GM12878 (cell line): Measurements from ENCODE around the gene CYP3A4. TPM values are rescaled to one million over a fixed set of nuclear protein-coding genes. Genes with fewer than 3 reads are reported as not detected.

Experiments
- ATAC-seq: fragments of 200-7000 bp; cut with Tn5 transposase; 3 replicates; pipeline ENCODE4 v1.9.1; 2020; ENCODE audit warnings: mild to moderate bottlenecking, moderate library complexity
- BruUV-seq: library from RNA; stranded (reverse); fragments of 400-500 nt; replicated peaks from 2 replicates; lab custom pipeline; 2021; lab: Mats Ljungman, UMichigan
- CTCF ChIA-PET: fragments of 300-600 bp; sonication (Branson Sonifier 250); formaldehyde crosslinking; extraction: SDS; loops from one replicate; lab custom pipeline; 2021; ENCODE audit warnings: inconsistent platforms; lab: Yijun Ruan, JAX
- POLR2A ChIA-PET: fragments of 350-600 bp; formaldehyde crosslinking; extraction: SDS; loops from one replicate; lab custom pipeline; 2021; ENCODE audit warnings: inconsistent platforms; lab: Charles Lee
- RAD21 ChIA-PET: fragments of 300-600 bp; sonication (Branson Sonifier 250); formaldehyde crosslinking; loops from one replicate; lab custom pipeline; 2023; ENCODE audit warnings: antibody characterized with exemption; ENCODE audit not compliant: unreplicated experiment; lab: Charles Lee
- SMC1A ChIA-PET: fragments of 300-600 bp; sonication (Branson Sonifier 250); formaldehyde crosslinking; loops from one replicate; lab custom pipeline; 2023; ENCODE audit not compliant: unreplicated experiment, uncharacterized antibody; lab: Charles Lee
- DNase-seq: peaks from one replicate; pipeline ENCODE4 v3.0.0-alpha.2; 2011; ENCODE audit warnings: low read depth, low spot score
- FAIRE-seq: peaks from 3 replicates; lab custom pipeline; 2011; peaks lifted over from hg19 to GRCh38; lab: Jason Lieb, UNC
- H2AFZ ChIP-seq: 2 replicates; pipeline ENCODE4 v1.6.0; 2011; ENCODE audit warnings: low read depth, low read length, control low read depth; ENCODE audit not compliant: control insufficient read depth
- H3K27ac ChIP-seq: 2 replicates; pipeline ENCODE4 v1.5.1; 2011; ENCODE audit warnings: control low read depth; ENCODE audit not compliant: control insufficient read depth, insufficient read depth
- H3K27me3 ChIP-seq, 2 experiments: replicated peaks in 1 of 2; 2 replicates each; pipeline versions ENCODE4 v1.6.0 to v1.6.1; 2011; ENCODE audit warnings: low read length in 1 of 2; ENCODE audit not compliant: control insufficient read depth in 2 of 2, insufficient read depth in 2 of 2
- H3K36me3 ChIP-seq, 2 experiments: 2 replicates each; pipeline ENCODE4 v1.5.1; 2011; ENCODE audit warnings: low read length in 1 of 2; ENCODE audit not compliant: control insufficient read depth in 2 of 2, insufficient read depth in 2 of 2
- H3K4me1 ChIP-seq: 2 replicates; pipeline ENCODE4 v1.6.1; 2011; ENCODE audit warnings: mild to moderate bottlenecking, low read length, moderate library complexity, mixed read lengths; ENCODE audit not compliant: control insufficient read depth, insufficient read depth
- H3K4me2 ChIP-seq: 2 replicates; pipeline ENCODE4 v1.6.0; 2011; ENCODE audit warnings: control low read depth; ENCODE audit not compliant: control insufficient read depth, insufficient read depth
- H3K4me3 ChIP-seq: fragments of 200-600 bp; sonication (generic); 2 replicates; pipeline ENCODE4 v1.5.1; 2016
- H3K79me2 ChIP-seq: 2 replicates; pipeline ENCODE4 v1.6.0; 2011; ENCODE audit warnings: low read length; ENCODE audit not compliant: control insufficient read depth, insufficient read depth
- H3K9ac ChIP-seq: 2 replicates; pipeline ENCODE4 v1.8.0; 2011; ENCODE audit warnings: low read length, control low read depth, mixed read lengths; ENCODE audit not compliant: control insufficient read depth, insufficient read depth
- H3K9me3 ChIP-seq: replicated peaks from 3 replicates; pipeline ENCODE4 v1.5.1; 2011; ENCODE audit warnings: mild to moderate bottlenecking, low read length; ENCODE audit not compliant: control insufficient read depth, insufficient read depth
- H4K20me1 ChIP-seq: 2 replicates; pipeline ENCODE4 v1.6.0; 2011; ENCODE audit not compliant: control insufficient read depth, insufficient read depth
- BACH1 ChIP-seq: fragments of 450-650 bp; IDR thresholded peaks from 2 replicates; pipeline ENCODE4 v1.6.1; 2017; ENCODE audit warnings: mild to moderate bottlenecking, borderline replicate concordance
- EZH2 ChIP-seq: IDR thresholded peaks from 2 replicates; pipeline ENCODE4 v1.6.1; 2012; ENCODE audit warnings: low read depth, mild to moderate bottlenecking, control low read depth, inconsistent platforms, low read length, borderline replicate concordance; ENCODE audit not compliant: control insufficient read depth
- MTA3 ChIP-seq: IDR thresholded peaks from 2 replicates; pipeline ENCODE4 v1.6.1; 2012; ENCODE audit warnings: low read length, inconsistent platforms, borderline replicate concordance
- RCOR1 ChIP-seq: conservative IDR thresholded peaks from 2 replicates; pipeline ENCODE4 v1.6.1; 2012; ENCODE audit warnings: low read depth, low read length, improper control_type of control experiment
- WGBS: methylation state at CpG from one replicate; pipeline ENCODE4 v1.1.6; 2016; ENCODE audit warnings: low lambda C conversion rate; ENCODE audit not compliant: insufficient replicate concordance, insufficient coverage; ENCODE audit errors: missing lambda C conversion rate; 5-methylcytosine and 5-hydroxymethylcytosine counted together
- in situ Hi-C: fragments of 300-500 bp; cut with MboI; formaldehyde crosslinking; loops from 9 replicates; pipeline ENCODE4 v1.14.3; 2018; ENCODE audit warnings: mixed read lengths
- intact Hi-C: fragments of 100-400 bp; cut with micrococcal nuclease; formaldehyde crosslinking; loops from one replicate; pipeline ENCODE4 v1.14.2; 2022; ENCODE audit not compliant: unreplicated experiment
- polyA plus RNA-seq, 11 experiments: library from polyadenylated mRNA; depleted of rRNA in 4 of 11; unstranded in 6 of 11; stranded (reverse) in 5 of 11; fragments of >200 nt; fragmentation: Nextera tagmentation in 4 of 11; fragmentation: Illumina TruSeq in 1 of 11; extraction: Ambion mirVana in 4 of 11; extraction: Trizol in 1 of 11; gene quantifications; 1 replicate in 1 of 11; 2 replicates in 10 of 11; pipeline versions ENCODE4 v1.2.1 to v1.2.3, GENCODE V29; 2011 to 2016; ENCODE audit warnings: inconsistent platforms in 2 of 11, missing spikeins in 2 of 11, low read depth in 1 of 11
- total RNA-seq, 4 experiments: library from RNA; depleted of rRNA in 3 of 4; stranded (reverse); fragments of >200 nt in 3 of 4; fragmentation: Illumina TruSeq in 1 of 4; extraction: Trizol in 1 of 4; gene quantifications; 2 replicates each; pipeline versions ENCODE4 v1.2.1 to v1.2.3, GENCODE V29; 2013 to 2021
- TF ChIP-seq, protein P1 (sequence below): IDR thresholded peaks from 2 replicates; pipeline ENCODE4 v1.6.1; 2012; ENCODE audit warnings: improper control_type of control experiment, low read depth, low read length; ENCODE audit not compliant: insufficient replicate concordance

CYP3A4 gene
- total and polyA plus RNA-seq, 10 of the 15 experiments (the other 5 are each of a cell fraction or from before 2014, with no cell fraction given) = 0.02 to 0.21 (median 0.04) TPM; not detected in 7

DNA sequence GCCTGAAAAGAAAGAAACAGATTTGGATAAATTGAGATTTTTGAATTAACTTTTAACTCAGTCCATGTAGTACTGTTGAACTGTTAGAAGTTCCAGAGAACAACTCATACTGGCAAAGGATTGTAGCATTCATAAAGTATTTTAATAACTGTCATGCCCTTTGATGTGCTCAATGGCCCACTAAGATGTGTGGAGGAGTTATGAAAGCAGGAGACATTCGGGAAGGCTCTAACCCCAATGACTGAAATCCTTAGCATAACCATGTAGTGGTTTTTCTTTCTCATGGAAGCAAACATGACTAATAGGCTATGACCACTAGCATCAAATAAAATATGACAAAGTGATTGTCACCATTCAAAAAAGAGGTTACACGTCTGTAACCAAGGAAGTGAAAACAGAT lies 74.7 kb downstream of the CYP3A4 start:
- intact Hi-C loops = no loop called here
- CTCF ChIA-PET = no interaction called here
- Histone ChIP-seq H3K9ac (no peak overlapping the region), H3K27ac (no peak overlapping the region), H3K4me3 (no peak overlapping the region), H3K36me3 (no peaks in the 10 kb centered on the region), H3K4me2 (no peak overlapping the region), H3K9me3 (no peaks in the 10 kb centered on the region), H3K4me1 (no peaks in the 10 kb centered on the region), H2AFZ (no peak overlapping the region), H3K27me3 (no peaks in the 10 kb centered on the region), H4K20me1 (no peaks in the 10 kb centered on the region), H3K79me2 (no peaks in the 10 kb centered on the region)
- ATAC-seq = no peak
- DNase-seq = no peak
- POLR2A ChIA-PET = no interaction called here
- TF ChIP-seq, protein P1, sequence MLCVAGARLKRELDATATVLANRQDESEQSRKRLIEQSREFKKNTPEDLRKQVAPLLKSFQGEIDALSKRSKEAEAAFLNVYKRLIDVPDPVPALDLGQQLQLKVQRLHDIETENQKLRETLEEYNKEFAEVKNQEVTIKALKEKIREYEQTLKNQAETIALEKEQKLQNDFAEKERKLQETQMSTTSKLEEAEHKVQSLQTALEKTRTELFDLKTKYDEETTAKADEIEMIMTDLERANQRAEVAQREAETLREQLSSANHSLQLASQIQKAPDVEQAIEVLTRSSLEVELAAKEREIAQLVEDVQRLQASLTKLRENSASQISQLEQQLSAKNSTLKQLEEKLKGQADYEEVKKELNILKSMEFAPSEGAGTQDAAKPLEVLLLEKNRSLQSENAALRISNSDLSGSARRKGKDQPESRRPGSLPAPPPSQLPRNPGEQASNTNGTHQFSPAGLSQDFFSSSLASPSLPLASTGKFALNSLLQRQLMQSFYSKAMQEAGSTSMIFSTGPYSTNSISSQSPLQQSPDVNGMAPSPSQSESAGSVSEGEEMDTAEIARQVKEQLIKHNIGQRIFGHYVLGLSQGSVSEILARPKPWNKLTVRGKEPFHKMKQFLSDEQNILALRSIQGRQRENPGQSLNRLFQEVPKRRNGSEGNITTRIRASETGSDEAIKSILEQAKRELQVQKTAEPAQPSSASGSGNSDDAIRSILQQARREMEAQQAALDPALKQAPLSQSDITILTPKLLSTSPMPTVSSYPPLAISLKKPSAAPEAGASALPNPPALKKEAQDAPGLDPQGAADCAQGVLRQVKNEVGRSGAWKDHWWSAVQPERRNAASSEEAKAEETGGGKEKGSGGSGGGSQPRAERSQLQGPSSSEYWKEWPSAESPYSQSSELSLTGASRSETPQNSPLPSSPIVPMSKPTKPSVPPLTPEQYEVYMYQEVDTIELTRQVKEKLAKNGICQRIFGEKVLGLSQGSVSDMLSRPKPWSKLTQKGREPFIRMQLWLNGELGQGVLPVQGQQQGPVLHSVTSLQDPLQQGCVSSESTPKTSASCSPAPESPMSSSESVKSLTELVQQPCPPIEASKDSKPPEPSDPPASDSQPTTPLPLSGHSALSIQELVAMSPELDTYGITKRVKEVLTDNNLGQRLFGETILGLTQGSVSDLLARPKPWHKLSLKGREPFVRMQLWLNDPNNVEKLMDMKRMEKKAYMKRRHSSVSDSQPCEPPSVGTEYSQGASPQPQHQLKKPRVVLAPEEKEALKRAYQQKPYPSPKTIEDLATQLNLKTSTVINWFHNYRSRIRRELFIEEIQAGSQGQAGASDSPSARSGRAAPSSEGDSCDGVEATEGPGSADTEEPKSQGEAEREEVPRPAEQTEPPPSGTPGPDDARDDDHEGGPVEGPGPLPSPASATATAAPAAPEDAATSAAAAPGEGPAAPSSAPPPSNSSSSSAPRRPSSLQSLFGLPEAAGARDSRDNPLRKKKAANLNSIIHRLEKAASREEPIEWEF = no peak
- TF ChIP-seq EZH2 = no peak
- TF ChIP-seq BACH1 = no peak
- TF ChIP-seq MTA3 = no peak
- TF ChIP-seq RCOR1 = no peak
- BruUV-seq = no TSS peak
- 2% methylated on average over 2 of the region's 2 CpGs for WGBS
- RAD21 ChIA-PET = no interaction called here
- in situ Hi-C loops = no loop called here
- FAIRE-seq = no peak
- SMC1A ChIA-PET = no interaction called here
